Caco-2 (cell line): ENCODE measurements around the gene SHLD1. TPM values are rescaled to one million over a fixed set of nuclear protein-coding genes. Genes with fewer than 3 reads are reported as not detected.

Experiments
- BruUV-seq: library from RNA; stranded (reverse); fragments of 400-500 nt; replicated peaks from 2 replicates; lab custom pipeline; 2021; lab: Mats Ljungman, UMichigan
- CTCF ChIA-PET: fragments of 300-600 bp; sonication (Branson Sonifier 250); formaldehyde crosslinking; loops from one replicate; lab custom pipeline; 2022; ENCODE audit warnings: antibody characterized with exemption; lab: Charles Lee
- POLR2A ChIA-PET: fragments of 300-600 bp; sonication (Branson Sonifier 250); formaldehyde crosslinking; loops from one replicate; lab custom pipeline; 2022; ENCODE audit warnings: antibody characterized with exemption; lab: Charles Lee
- DNase-seq, 2 experiments: peaks; one replicate each; pipeline versions ENCODE4 v3.0.0 to v3.0.0-alpha.2; 2020 to 2022
- H3K27me3 ChIP-seq: replicated peaks from 2 replicates; pipeline ENCODE4 v1.6.0; 2011; ENCODE audit warnings: low read length; ENCODE audit not compliant: control insufficient read depth, insufficient read depth
- H3K36me3 ChIP-seq: 2 replicates; pipeline ENCODE4 v1.5.1; 2011; ENCODE audit warnings: low read length; ENCODE audit not compliant: control insufficient read depth, insufficient read depth
- H3K4me1 ChIP-seq: fragments of 250-450 bp; sonication (Bioruptor Pico); 2 replicates; pipeline ENCODE4 v1.5.1; 2020; ENCODE audit warnings: mild to moderate bottlenecking
- H3K4me3 ChIP-seq: 2 replicates; pipeline ENCODE4 v1.5.1; 2011; ENCODE audit warnings: low read depth, mild to moderate bottlenecking, control low read depth, low read length
- H3K9me3 ChIP-seq: fragments of 250-450 bp; sonication (Bioruptor Pico); 2 replicates; pipeline ENCODE4 v1.5.1; 2020; ENCODE audit warnings: mild to moderate bottlenecking, moderate library complexity
- H3K27ac Mint-ChIP-seq: one replicate; pipeline ENCODE4 v1.8.0; 2022; ENCODE audit warnings: mixed read lengths; ENCODE audit not compliant: unreplicated experiment
- H3K27me3 Mint-ChIP-seq: one replicate; pipeline ENCODE4 v1.8.0; 2022; ENCODE audit warnings: mixed read lengths; ENCODE audit not compliant: insufficient read depth, unreplicated experiment
- H3K36me3 Mint-ChIP-seq: one replicate; pipeline ENCODE4 v1.8.0; 2022; ENCODE audit warnings: mild to moderate bottlenecking, mixed read lengths; ENCODE audit not compliant: insufficient read depth, unreplicated experiment
- H3K4me1 Mint-ChIP-seq: one replicate; pipeline ENCODE4 v1.8.0; 2022; ENCODE audit warnings: low read depth, mixed read lengths; ENCODE audit not compliant: unreplicated experiment
- H3K4me3 Mint-ChIP-seq: one replicate; pipeline ENCODE4 v1.8.0; 2022; ENCODE audit warnings: mild to moderate bottlenecking, moderate library complexity, mixed read lengths; ENCODE audit not compliant: unreplicated experiment
- H3K9me3 Mint-ChIP-seq: one replicate; pipeline ENCODE4 v1.8.0; 2022; ENCODE audit warnings: mixed read lengths; ENCODE audit not compliant: unreplicated experiment
- intact Hi-C: fragments of 100-400 bp; cut with micrococcal nuclease; formaldehyde crosslinking; loops from one replicate; pipeline ENCODE4 v1.10.0; 2022; ENCODE audit not compliant: unreplicated experiment
- total RNA-seq: library from RNA; stranded (reverse); gene quantifications from 2 replicates; pipeline ENCODE4 v1.2.3, GENCODE V29; 2022
- TF ChIP-seq, protein P1 (sequence below), 2 experiments: fragments of 200-600 bp in 1 of 2; IDR thresholded peaks; 1 replicate in 1 of 2; 2 replicates in 1 of 2; pipeline versions ENCODE4 v1.5.1 to v1.8.0; 2011 to 2022; ENCODE audit warnings: antibody characterized with exemption in 1 of 2, control low read depth in 1 of 2, inconsistent platforms in 1 of 2, low read depth in 1 of 2, low read length in 1 of 2, mild to moderate bottlenecking in 1 of 2, moderate library complexity in 1 of 2; ENCODE audit not compliant: insufficient read depth in 1 of 2, severe bottlenecking in 1 of 2, unreplicated experiment in 1 of 2

SHLD1 gene
- total RNA-seq, 1 experiment from 2014 or later = 4.8 TPM

DNA sequence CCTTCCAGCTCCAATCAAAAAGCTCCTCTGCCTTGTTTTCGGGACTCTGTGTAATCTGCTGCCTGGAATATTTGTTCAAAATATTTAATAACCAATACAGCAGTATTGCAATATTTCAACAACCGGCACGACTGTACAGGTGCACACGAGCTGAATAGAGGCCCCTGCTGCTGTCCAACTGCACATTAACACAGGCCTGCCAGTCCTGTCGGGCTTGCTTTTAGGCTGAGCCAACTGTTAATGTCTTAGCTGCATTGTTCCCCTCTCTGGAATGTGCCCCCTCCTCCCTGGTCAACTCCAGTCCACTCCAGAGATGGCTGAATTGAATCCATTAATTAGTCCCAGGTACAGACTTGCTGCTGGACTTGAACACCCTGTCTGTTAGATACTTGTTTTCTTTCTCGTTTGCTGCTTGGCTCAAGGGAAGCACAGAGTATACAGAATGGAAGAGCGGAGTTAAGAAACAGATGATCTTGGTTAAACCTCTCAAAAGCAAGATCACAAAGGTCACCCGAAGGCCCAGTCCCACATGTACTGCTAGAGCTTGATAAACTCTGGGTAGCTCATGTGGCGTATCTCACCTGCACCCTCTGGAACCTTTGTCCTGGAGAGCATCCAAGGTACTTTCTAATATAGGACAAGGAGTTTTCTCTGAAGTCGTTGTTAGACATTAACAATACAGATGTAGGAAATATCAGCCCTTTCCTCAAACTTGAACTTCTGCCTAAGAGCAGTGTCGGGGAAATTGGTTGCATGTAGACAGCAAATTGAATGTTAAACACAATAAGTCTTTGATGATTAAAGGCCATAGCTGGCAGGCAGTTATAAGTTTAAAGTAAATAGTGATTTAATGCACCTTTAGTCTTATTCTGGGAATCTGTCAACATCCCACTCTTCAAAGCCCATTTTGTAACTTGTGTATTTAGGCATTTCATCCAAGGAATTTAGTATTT lies 31.9 kb downstream of the SHLD1 start:
- H3K9me3 Mint-ChIP-seq = no peaks in the 10 kb centered on the region
- H3K27ac Mint-ChIP-seq = peak overlapping the region; percentile 53
- peak; percentile 79 to 81 for DNase-seq
- intact Hi-C loops = loop anchor here (2.0 to 10.0 kb wide), 2 partner anchors 31 to 107 kb away; partner anchors contain the start of gene SHLD1
- no peaks in the 10 kb centered on the region for H3K9me3 ChIP-seq
- no peak overlapping the region for H3K4me3 ChIP-seq
- TF ChIP-seq, protein P1, sequence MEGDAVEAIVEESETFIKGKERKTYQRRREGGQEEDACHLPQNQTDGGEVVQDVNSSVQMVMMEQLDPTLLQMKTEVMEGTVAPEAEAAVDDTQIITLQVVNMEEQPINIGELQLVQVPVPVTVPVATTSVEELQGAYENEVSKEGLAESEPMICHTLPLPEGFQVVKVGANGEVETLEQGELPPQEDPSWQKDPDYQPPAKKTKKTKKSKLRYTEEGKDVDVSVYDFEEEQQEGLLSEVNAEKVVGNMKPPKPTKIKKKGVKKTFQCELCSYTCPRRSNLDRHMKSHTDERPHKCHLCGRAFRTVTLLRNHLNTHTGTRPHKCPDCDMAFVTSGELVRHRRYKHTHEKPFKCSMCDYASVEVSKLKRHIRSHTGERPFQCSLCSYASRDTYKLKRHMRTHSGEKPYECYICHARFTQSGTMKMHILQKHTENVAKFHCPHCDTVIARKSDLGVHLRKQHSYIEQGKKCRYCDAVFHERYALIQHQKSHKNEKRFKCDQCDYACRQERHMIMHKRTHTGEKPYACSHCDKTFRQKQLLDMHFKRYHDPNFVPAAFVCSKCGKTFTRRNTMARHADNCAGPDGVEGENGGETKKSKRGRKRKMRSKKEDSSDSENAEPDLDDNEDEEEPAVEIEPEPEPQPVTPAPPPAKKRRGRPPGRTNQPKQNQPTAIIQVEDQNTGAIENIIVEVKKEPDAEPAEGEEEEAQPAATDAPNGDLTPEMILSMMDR (IDR thresholded peaks at IDR 0.05; ENCODE audit: insufficient read depth in 1 of 2, low read depth in 1 of 2, low read length in 1 of 2, severe bottlenecking in 1 of 2, unreplicated experiment in 1 of 2) = no peak
- peak overlapping the region; percentile 52 for H3K4me3 Mint-ChIP-seq
- H3K27me3 ChIP-seq = no peaks in the 10 kb centered on the region
- peaks cover 38% of the 10 kb centered on the region for H3K4me1 ChIP-seq
- POLR2A ChIA-PET = interaction anchor here (0.6 to 1.2 kb wide), 2 partner anchors 11 to 152 kb away, joined by 3 to 10 read pairs; no protein-coding TSS in a partner anchor
- H3K36me3 Mint-ChIP-seq = peaks cover 6% of the 10 kb centered on the region
- no peaks in the 10 kb centered on the region for H3K36me3 ChIP-seq
- peaks cover 21% of the 10 kb centered on the region for H3K4me1 Mint-ChIP-seq
- H3K27me3 Mint-ChIP-seq = no peaks in the 10 kb centered on the region
- CTCF ChIA-PET = interaction anchor here (0.6 to 1.6 kb wide), 4 partner anchors 79 to 253 kb away, joined by 3 to 9 read pairs (median 5); no protein-coding TSS in a partner anchor
- BruUV-seq = TSS peak; percentile 14

DNA sequence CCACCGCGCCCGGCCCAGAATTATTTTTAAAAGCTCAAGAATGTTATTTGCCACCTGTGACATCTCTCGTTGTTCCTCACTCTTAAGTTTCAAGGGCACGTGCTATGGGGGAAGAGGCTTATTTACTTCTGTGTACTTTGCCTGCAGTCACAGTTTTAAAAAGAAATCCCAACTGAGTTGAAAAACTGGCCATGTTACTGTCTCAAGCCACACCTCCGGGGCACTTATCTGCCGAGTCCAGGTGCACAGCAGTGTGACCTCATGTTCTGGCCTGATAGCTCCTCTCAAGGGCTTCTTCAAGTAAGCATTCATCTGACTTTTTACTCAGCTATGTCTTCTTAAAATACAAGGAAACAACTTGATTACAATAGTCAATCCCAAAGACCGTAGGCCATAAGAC lies 34.5 kb downstream of the SHLD1 start:
- no peaks in the 10 kb centered on the region for H3K9me3 Mint-ChIP-seq
- ChIA-PET CTCF (interaction anchor here (0.5 to 0.8 kb wide), 4 partner anchors 10 to 212 kb away, joined by 3 to 7 read pairs (median 4); no protein-coding TSS in a partner anchor), POLR2A (no interaction called here)
- Histone ChIP-seq H3K4me3 (no peak overlapping the region), H3K4me1 (peaks cover 32% of the 10 kb centered on the region), H3K9me3 (no peaks in the 10 kb centered on the region), H3K36me3 (no peaks in the 10 kb centered on the region; the same call in 1 of the 2 replicates), H3K27me3 (no peaks in the 10 kb centered on the region)
- BruUV-seq = no TSS peak
- TF ChIP-seq, protein P1 (IDR thresholded peaks at IDR 0.05; ENCODE audit: insufficient read depth in 1 of 2, low read depth in 1 of 2, low read length in 1 of 2, severe bottlenecking in 1 of 2, unreplicated experiment in 1 of 2) = no peak
- H3K27me3 Mint-ChIP-seq = no peaks in the 10 kb centered on the region
- no peak overlapping the region for H3K27ac Mint-ChIP-seq
- H3K4me1 Mint-ChIP-seq = peaks cover 21% of the 10 kb centered on the region
- H3K4me3 Mint-ChIP-seq = no peak overlapping the region
- peaks cover 6% of the 10 kb centered on the region for H3K36me3 Mint-ChIP-seq
- intact Hi-C loops = loop anchor here (10.0 kb wide), 1 partner anchor 110 kb away; no protein-coding TSS in a partner anchor
- peak; percentile 44 to 63 for DNase-seq

GRCh38 chr20:5785146-5785545 lies 34.9 kb downstream of the SHLD1 start:
- Mint-ChIP-seq H3K9me3 (no peaks in the 10 kb centered on the region), H3K4me3 (no peak overlapping the region), H3K4me1 (peaks cover 21% of the 10 kb centered on the region), H3K27me3 (no peaks in the 10 kb centered on the region), H3K27ac (no peak overlapping the region), H3K36me3 (peaks cover 6% of the 10 kb centered on the region)
- ChIA-PET POLR2A (no interaction called here), CTCF (interaction anchor here (0.5 to 0.8 kb wide), 4 partner anchors 10 to 213 kb away, joined by 3 to 7 read pairs (median 4); no protein-coding TSS in a partner anchor)
- peaks cover 2% of the 10 kb centered on the region; the same call in 1 of the 2 replicates for H3K36me3 ChIP-seq
- H3K9me3 ChIP-seq = no peaks in the 10 kb centered on the region
- H3K4me3 ChIP-seq = no peak overlapping the region
- BruUV-seq = no TSS peak
- no peak for DNase-seq
- peaks cover 32% of the 10 kb centered on the region for H3K4me1 ChIP-seq
- TF ChIP-seq, protein P1 (IDR thresholded peaks at IDR 0.05; ENCODE audit: insufficient read depth in 1 of 2, low read depth in 1 of 2, low read length in 1 of 2, severe bottlenecking in 1 of 2, unreplicated experiment in 1 of 2) = no peak
- H3K27me3 ChIP-seq = no peaks in the 10 kb centered on the region
- intact Hi-C loops = loop anchor here (10.0 kb wide), 1 partner anchor 110 kb away; no protein-coding TSS in a partner anchor
